GM12874 (cell line): Measurements from ENCODE around the gene MED10.

ENCODE experiments used
- CTCF ChIP-seq: IDR thresholded peaks from 2 replicates; pipeline ENCODE4 v1.5.1; 2011; ENCODE audit warnings: low read depth, mild to moderate bottlenecking, control low read depth, low read length, moderate library complexity; ENCODE audit not compliant: insufficient read depth

MED10 gene

GRCh38 chr5:6377905-6378765 is at the start of gene MED10:
TSS of gene MED10 (minus strand) at chr5:6378547. CDS start at chr5:6378483, 64 bp downstream.
- TF ChIP-seq CTCF: no peak

GRCh38 chr5:6427694-6428093 is 49.3 kb upstream of the MED10 start:
- TF ChIP-seq CTCF: no peak

- TF ChIP-seq CTCF: no peak
These were observed 46.4 kb upstream of the MED10 start for GRCh38 chr5:6424700-6425099.

- no peak for TF ChIP-seq CTCF
These were observed 45.8 kb upstream of the MED10 start for GRCh38 chr5:6424110-6424659.

GRCh38 chr5:6423327-6424109 is 45.2 kb upstream of the MED10 start:
- TF ChIP-seq CTCF: no peak

- TF ChIP-seq CTCF: no peak
These were observed 41.0 kb upstream of the MED10 start for GRCh38 chr5:6419340-6419852.
